T-helper 17 cell (primary cell): ENCODE results near the gene CEP20. TPM values are rescaled to one million over a fixed set of nuclear protein-coding genes. Genes with fewer than 3 reads are reported as not detected.

Experiments
- ATAC-seq: fragments of 150-1000 bp; cut with Tn5 transposase; 2 replicates; pipeline ENCODE4 v1.10.0; 2021; ENCODE audit warnings: mild to moderate bottlenecking, moderate library complexity
- DNase-seq, 3 donors: peaks; one replicate each; pipeline versions ENCODE4 v3.0.0 to v3.0.0-alpha.2; 2020 to 2021
- H3K9me3 ChIP-seq: one replicate; pipeline ENCODE4 v1.7.0; 2013; ENCODE audit warnings: low read length, mild to moderate bottlenecking; ENCODE audit not compliant: control insufficient read depth, poor library complexity, severe bottlenecking
- H3K27ac Mint-ChIP-seq: one replicate; pipeline ENCODE4 v1.8.0; 2022; ENCODE audit warnings: mild to moderate bottlenecking, moderate library complexity, mixed read lengths
- H3K27me3 Mint-ChIP-seq: one replicate; pipeline ENCODE4 v1.8.0; 2022; ENCODE audit warnings: mixed read lengths
- H3K36me3 Mint-ChIP-seq: one replicate; pipeline ENCODE4 v1.8.0; 2022; ENCODE audit warnings: low read depth, mixed read lengths
- H3K4me1 Mint-ChIP-seq: one replicate; pipeline ENCODE4 v1.8.0; 2022; ENCODE audit warnings: mild to moderate bottlenecking, mixed read lengths
- H3K4me3 Mint-ChIP-seq: one replicate; pipeline ENCODE4 v1.8.0; 2022; ENCODE audit warnings: mild to moderate bottlenecking, moderate library complexity, mixed read lengths
- total RNA-seq, 4 donors: library from RNA in 2 of 4; stranded (reverse) in 2 of 4; gene quantifications; one replicate each; pipeline ENCODE4 v1.2.3 and lab custom pipeline; 2022 to 2026

Gene CEP20
- total RNA-seq, 2 donors from 2014 or later, result 16.3 to 20.4 TPM

DNA sequence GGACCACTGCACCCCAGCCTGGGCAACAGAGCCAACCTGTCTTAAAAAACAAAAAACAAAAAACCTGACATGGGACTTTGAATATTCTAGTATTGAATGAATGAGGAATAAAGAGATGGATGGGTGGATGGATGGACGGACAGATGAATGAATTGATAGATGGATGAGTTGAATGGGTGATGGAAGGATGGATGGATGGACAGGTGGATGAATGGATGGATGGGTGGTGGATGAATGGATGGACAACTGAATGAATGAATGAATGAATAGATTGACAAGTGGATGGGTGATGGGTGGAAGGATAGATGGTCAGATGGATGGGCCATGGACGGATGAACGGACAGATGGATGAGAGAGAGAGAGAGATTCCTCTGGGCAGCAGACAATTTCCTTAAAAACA, 22.8 kb upstream of the CEP20 start:
- no peaks in the 10 kb centered on the region for H3K36me3 Mint-ChIP-seq
- DNase-seq (no peak), ATAC-seq (no peak)
- no peak overlapping the region for H3K27ac Mint-ChIP-seq
- no peaks in the 10 kb centered on the region for H3K27me3 Mint-ChIP-seq
- H3K4me1 Mint-ChIP-seq, result peaks cover 8% of the 10 kb centered on the region
- H3K9me3 ChIP-seq, result no peaks in the 10 kb centered on the region
- H3K4me3 Mint-ChIP-seq, result no peak overlapping the region

DNA sequence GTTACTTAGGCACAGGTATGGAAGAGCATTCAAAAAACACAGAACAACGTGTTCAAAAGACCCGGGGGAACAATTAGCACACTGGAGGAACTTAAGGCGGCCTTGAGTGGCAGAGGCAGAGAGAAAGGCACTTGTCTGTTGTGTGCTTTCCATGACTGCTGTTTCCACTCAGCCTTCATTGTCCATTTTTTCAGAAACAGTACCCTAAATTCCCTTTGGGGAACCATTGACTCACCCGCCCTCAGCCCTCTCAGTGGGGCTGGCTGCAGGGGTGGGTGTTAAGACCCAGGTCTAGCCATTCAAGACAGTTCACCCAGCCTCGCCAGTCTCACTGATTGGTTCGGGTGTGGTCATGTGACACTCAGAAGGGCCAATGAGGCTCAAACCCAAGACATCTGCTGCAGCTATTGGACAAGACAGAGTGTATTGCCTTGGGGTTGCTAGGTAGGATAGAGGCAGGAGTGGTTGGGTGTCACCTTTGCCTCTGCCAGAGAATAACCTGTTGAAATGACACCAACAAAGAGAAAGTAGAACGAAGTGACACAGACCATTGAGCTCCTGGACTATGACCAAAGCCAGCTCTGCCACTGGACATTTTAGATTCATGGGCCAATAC, 19.6 kb upstream of the CEP20 start:
- H3K36me3 Mint-ChIP-seq, result no peaks in the 10 kb centered on the region
- H3K9me3 ChIP-seq, result no peaks in the 10 kb centered on the region
- H3K27ac Mint-ChIP-seq, result no peak overlapping the region
- ATAC-seq, result peak; percentile 80
- no peak overlapping the region for H3K4me3 Mint-ChIP-seq
- H3K4me1 Mint-ChIP-seq, result peaks cover 5% of the 10 kb centered on the region
- no peaks in the 10 kb centered on the region for H3K27me3 Mint-ChIP-seq
- DNase-seq, result no peak

DNA sequence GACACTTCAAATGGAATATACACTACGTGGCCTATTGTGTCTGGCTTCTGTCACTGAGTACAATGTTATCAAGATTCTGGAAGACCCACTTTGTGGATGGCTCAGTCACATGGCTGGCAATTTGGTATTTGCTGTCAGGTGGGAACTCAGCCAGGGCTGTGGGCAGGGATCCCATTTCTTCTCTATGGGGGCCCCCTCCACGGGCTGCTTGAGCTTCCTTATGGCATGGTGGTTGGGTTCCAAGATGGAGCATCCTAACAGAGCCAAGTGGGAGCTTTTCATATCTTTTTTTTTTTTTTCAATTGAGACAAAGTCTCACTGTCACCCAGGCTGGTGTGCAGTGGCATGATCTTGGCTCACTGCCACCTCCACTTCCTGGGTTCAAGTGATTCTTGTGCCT, 18.0 kb upstream of the CEP20 start:
- no peaks in the 10 kb centered on the region for H3K36me3 Mint-ChIP-seq
- H3K27me3 Mint-ChIP-seq, result no peaks in the 10 kb centered on the region
- no peaks in the 10 kb centered on the region for H3K9me3 ChIP-seq
- H3K4me1 Mint-ChIP-seq, result no peaks in the 10 kb centered on the region
- no peak overlapping the region for H3K4me3 Mint-ChIP-seq
- no peak for ATAC-seq
- no peak for DNase-seq
- H3K27ac Mint-ChIP-seq, result no peak overlapping the region

DNA sequence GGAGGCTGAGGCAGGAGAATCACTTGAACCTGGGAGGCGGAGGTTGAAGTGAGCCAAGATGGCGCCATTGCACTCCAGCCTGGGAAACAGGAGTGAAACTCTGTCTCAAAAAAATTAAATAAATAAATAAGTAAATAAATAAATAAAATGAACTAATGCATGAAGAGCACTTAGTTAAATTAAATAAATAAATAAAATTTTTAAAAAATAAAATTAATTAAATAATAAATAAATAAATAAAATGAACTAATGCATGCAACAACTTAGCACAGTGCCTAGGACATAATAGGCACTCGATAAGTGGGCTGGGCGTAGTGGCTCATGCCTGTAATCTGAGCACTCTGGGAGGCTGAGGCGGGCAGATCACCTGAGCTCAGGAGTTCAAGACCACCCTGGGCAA, 15.6 kb upstream of the CEP20 start:
- H3K36me3 Mint-ChIP-seq, result no peaks in the 10 kb centered on the region
- no peak overlapping the region for H3K27ac Mint-ChIP-seq
- H3K4me3 Mint-ChIP-seq, result no peak overlapping the region
- DNase-seq, result no peak
- no peak for ATAC-seq
- H3K9me3 ChIP-seq, result no peaks in the 10 kb centered on the region
- no peaks in the 10 kb centered on the region for H3K27me3 Mint-ChIP-seq
- H3K4me1 Mint-ChIP-seq, result no peaks in the 10 kb centered on the region

DNA sequence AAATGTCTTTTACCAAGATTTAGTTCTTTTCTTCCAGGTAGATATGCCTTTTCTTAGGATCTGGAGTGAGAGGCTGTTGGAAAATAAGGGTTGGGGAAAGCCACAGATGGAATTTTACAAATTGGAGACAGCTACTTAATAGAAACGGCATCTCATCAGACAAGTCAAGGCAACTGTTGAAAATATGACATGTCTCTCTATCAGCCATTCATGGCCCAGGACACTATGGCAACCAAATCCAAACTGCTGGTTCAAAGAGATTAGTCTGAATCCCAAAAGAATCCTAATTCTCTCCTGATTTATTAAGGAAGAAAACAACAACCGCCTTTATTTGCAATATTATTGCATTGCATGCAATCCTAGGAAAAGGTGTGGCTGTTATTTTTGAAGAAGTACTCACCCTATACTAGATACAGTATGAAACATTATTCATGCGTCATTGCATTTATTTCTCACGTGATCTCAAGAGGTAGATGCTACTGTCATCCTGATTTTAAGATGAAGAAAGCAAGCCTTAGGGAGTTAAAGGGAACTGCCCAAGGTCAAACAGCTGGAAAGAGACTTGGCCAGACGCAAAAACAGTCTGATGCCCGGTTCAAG, 12.6 kb upstream of the CEP20 start:
- ATAC-seq (no peak), DNase-seq (no peak)
- peaks cover 5% of the 10 kb centered on the region for H3K4me1 Mint-ChIP-seq
- H3K27ac Mint-ChIP-seq, result no peak overlapping the region
- no peaks in the 10 kb centered on the region for H3K36me3 Mint-ChIP-seq
- H3K9me3 ChIP-seq, result no peaks in the 10 kb centered on the region
- H3K27me3 Mint-ChIP-seq, result no peaks in the 10 kb centered on the region
- H3K4me3 Mint-ChIP-seq, result no peak overlapping the region

DNA sequence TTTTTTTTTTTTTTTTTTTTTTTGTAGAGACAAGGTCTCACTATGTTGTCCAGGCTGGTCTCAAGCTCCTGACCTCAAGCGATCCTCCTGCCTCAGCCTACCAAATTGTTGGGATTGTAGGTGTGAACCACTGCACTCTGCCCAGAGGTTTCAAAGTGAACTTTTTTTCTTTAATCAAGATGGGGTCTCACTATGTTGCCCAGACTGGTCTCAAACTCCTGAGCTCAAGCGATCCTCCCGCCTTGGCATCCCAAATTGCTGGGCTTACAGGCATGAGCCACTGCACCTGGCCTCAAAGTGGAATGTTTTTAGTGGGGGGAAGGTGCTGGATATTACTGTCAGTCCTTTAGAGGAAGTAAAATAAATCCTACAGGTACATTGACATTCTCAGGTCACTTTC, 12.0 kb upstream of the CEP20 start:
- peaks cover 5% of the 10 kb centered on the region for H3K4me1 Mint-ChIP-seq
- H3K4me3 Mint-ChIP-seq, result no peak overlapping the region

DNA sequence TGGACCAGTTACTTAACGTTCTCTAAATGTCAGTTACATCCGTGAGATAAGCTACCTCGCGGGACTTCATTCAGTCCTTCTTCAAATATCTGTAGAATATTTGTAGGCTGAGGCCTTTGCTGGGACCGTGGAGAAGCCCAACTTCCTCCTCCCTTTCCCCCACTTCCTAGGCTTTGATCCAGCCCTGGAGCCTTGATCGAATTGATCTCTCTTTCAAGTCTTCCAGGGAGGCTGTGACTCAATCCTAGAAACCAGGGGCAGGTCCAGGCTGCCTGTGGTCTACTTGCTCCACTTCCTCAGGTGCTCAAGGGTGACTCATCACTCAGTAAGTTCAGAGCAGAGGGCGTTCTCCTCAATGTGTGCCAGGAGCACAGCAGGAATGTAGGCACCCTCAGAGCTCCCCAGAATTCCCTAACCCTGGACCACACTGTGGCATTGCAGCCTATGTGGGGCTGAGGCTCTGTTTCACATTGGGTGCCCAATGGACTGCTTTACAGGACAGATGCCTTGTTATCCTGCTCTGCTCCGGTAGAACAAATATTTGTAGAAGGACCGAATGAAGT, 11.2 kb upstream of the CEP20 start:
- Mint-ChIP-seq H3K27ac (no peak overlapping the region), H3K36me3 (no peaks in the 10 kb centered on the region), H3K4me3 (no peak overlapping the region), H3K27me3 (no peaks in the 10 kb centered on the region), H3K4me1 (peaks cover 5% of the 10 kb centered on the region)
- no peak for DNase-seq
- no peak for ATAC-seq
- no peaks in the 10 kb centered on the region for H3K9me3 ChIP-seq

More for the DNA sequence above, 12.0 kb upstream of the CEP20 start:
- no peak overlapping the region for H3K27ac Mint-ChIP-seq
- no peaks in the 10 kb centered on the region for H3K27me3 Mint-ChIP-seq
- no peaks in the 10 kb centered on the region for H3K36me3 Mint-ChIP-seq
- H3K9me3 ChIP-seq, result no peaks in the 10 kb centered on the region
- no peak for ATAC-seq
- no peak for DNase-seq

DNA sequence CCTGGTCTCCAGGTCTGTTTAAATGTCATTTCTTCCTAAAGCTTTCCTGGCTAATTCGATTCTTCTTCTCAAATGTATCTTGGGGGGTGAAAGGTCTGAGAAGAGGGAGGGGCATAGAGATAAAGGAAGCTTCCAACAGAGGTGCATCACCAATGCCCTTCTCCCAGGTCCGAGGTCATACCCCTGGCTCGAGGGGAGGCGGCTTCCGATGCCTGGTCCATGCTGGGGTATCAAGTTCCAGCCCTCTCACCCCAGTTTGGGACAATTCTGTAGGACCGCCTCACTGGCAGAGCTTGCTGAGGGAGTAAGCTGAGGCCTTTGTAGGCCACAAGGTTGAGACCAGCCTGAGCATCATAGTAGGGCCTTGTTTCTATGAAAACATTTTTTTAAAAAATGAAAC, 10.3 kb upstream of the CEP20 start:
- no peak overlapping the region for H3K4me3 Mint-ChIP-seq
- ATAC-seq (no peak), DNase-seq (no peak)
- no peaks in the 10 kb centered on the region for H3K36me3 Mint-ChIP-seq
- H3K27ac Mint-ChIP-seq, result no peak overlapping the region
- H3K27me3 Mint-ChIP-seq, result no peaks in the 10 kb centered on the region
- peaks cover 5% of the 10 kb centered on the region for H3K4me1 Mint-ChIP-seq
- H3K9me3 ChIP-seq, result no peaks in the 10 kb centered on the region

DNA sequence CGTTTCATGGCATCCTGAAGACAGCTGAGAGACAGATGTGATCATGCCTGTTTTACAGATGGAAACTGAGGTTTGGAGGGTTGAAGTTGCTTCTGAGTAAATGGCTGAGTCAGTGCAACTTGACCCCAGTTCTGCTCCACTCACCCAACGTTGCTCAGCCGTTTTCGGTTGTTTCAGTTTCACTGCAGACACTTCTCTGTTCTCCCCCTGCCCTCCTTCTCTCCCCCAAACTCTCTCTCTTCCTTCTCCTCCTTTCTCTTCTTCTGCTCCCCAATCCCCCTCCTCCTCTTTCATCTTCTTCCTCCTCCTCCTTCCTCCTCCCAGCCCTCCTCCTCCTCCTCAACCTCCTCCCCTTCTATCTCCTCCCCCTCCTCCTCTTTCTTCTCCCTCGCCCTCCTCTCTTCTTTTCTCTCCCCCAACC, 9.4 kb upstream of the CEP20 start:
- no peak for DNase-seq
- no peak overlapping the region for H3K27ac Mint-ChIP-seq
- H3K4me1 Mint-ChIP-seq, result peaks cover 5% of the 10 kb centered on the region
- H3K9me3 ChIP-seq, result no peaks in the 10 kb centered on the region
- peak overlapping the region; percentile 60 for H3K4me3 Mint-ChIP-seq
- H3K27me3 Mint-ChIP-seq, result no peaks in the 10 kb centered on the region
- ATAC-seq, result no peak
- H3K36me3 Mint-ChIP-seq, result no peaks in the 10 kb centered on the region

DNA sequence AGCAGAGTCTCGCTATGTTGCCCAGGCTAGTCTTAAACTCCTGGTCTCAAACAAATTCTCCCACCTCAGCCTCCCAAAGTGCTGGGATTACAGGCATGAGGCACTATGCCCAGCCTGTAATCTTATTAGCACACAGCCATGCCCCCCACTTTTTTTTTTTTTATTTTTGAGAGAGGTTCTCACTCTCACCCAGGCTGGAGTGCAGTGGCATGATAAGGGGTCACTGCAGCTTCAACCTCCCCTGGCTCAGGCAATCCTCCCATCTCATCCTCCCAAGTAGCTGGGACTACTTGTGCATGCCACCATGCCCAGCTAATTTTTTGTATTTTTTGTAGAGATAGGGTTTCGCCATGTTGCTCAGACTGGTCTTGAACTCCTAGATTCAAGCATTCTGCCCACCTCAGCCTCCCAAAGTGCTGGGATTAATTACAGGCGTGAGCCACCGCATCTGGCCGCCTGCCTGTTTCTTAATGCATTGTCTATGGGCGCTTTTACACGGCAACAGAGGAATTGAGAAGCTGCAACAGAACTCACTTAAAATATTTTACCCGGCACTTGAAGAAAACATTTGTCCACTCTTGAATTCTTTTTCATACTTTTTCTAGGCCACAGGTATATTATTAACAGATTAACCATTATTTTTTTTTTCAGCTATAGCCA, 8.8 kb upstream of the CEP20 start:
- Mint-ChIP-seq H3K4me3 (no peak overlapping the region), H3K27me3 (no peaks in the 10 kb centered on the region), H3K4me1 (peaks cover 5% of the 10 kb centered on the region), H3K36me3 (no peaks in the 10 kb centered on the region), H3K27ac (no peak overlapping the region)
- DNase-seq (no peak), ATAC-seq (no peak)
- H3K9me3 ChIP-seq, result no peaks in the 10 kb centered on the region

DNA sequence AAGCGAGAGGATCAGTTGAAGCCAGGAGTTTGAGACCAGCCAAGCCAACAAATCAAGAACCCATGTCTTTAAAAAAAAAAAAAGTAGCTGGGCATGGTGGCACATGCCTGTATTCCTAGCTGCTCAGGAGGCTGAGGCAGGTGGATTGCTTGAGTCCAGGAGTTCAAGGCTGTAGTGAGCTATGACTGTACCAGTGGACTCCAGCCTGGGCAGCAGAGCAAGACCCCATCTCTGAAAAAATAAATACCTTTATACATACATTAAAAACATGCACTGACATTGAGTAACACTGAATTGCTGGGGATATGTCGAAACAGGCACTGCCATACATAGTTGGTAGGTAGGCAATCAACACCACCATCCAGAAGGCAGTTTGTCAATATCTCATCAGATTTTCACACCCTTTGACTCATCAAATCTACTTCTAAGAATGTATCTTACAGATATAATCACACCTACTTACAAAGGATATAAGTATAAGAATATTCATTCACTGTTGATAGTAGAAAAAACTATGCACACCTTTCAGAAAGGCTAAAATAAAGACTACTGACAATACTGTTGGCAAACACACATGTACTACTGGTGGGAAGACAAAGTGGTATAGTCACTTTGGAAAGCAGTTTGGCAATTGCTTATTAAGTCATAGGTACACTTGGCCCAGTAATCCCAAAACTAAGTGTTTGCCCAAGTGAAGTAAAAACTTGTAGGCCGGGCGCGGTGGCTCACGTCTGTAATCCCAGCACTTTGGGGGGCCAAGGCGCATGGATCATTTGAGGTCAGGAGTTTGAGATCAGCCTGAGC, 6.4 kb upstream of the CEP20 start:
- ATAC-seq (no peak), DNase-seq (no peak)
- H3K36me3 Mint-ChIP-seq, result no peaks in the 10 kb centered on the region

DNA sequence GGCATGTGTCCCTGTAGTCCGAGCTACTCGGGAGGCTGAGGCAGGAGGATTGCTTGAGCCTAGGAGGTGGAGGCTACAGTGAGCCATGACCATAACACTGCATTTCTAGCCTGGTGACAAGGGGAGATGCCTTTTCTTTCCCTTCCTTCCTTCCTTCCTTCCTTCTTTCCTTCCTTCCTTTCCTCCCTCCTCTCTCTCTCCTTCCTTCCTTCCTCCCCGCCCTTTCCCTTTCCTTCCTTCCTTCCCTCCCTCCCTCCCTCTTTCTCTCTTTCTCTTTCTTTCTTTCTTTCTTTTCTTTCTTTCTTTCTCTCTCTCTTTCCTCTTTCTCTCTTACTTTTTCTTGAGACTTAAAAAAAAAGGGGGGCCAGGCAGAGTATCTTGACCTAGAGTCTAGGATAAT, 3.1 kb upstream of the CEP20 start:
- H3K27me3 Mint-ChIP-seq, result no peaks in the 10 kb centered on the region
- H3K4me3 Mint-ChIP-seq, result no peak overlapping the region
- ATAC-seq (no peak), DNase-seq (no peak)
- peaks cover 3% of the 10 kb centered on the region for H3K36me3 Mint-ChIP-seq
- no peaks in the 10 kb centered on the region for H3K9me3 ChIP-seq
- H3K4me1 Mint-ChIP-seq, result peaks cover 10% of the 10 kb centered on the region
- no peak overlapping the region for H3K27ac Mint-ChIP-seq

More for the DNA sequence above, 6.4 kb upstream of the CEP20 start:
- Mint-ChIP-seq H3K27ac (no peak overlapping the region), H3K27me3 (no peaks in the 10 kb centered on the region), H3K4me3 (no peak overlapping the region), H3K4me1 (peaks cover 5% of the 10 kb centered on the region)
- no peaks in the 10 kb centered on the region for H3K9me3 ChIP-seq

DNA sequence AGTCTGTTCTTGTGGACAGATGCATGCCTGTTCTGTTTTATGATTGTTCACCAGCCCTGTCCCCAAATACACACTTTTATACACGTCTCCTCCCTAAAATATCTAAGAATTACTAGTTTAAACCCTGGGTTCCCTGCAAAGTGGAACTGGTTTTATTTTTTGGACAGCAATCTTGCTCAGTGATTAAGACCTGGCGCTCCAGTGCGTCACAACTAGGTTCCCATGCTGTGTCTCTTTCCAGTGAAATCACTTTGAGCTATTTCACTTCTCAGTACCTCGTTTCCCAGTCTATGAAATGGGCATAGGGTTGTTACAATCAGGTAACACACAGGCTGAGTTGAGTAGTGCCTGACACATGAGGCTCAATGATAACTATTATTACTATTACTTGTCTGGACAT, 1.1 kb downstream of the CEP20 start:
- Mint-ChIP-seq H3K36me3 (peaks cover 3% of the 10 kb centered on the region), H3K4me3 (peak overlapping the region; percentile 100), H3K4me1 (peaks cover 19% of the 10 kb centered on the region), H3K27me3 (no peaks in the 10 kb centered on the region), H3K27ac (peak overlapping the region; percentile 98)
- H3K9me3 ChIP-seq, result no peaks in the 10 kb centered on the region
- ATAC-seq (no peak), DNase-seq (no peak)
